ENCODE measurements around the gene OSTN. TPM values are rescaled to one million over a fixed set of nuclear protein-coding genes. Genes with fewer than 3 reads are reported as not detected.
A peak's percentile ranks its signal among the peaks of the same experiment; 100 is the strongest.

The OSTN gene
- polyA plus RNA-seq, 3 donors, result not detected

GRCh38 chr3:191235331-191236314, 36.6 kb downstream of the OSTN start:
- Histone ChIP-seq H3K27ac (ENCODE audit: low read depth in 1 of 2, low read length in 2 of 2) (no peak overlapping the region), H3K9ac (ENCODE audit: insufficient read depth, low read length, poor library complexity, severe bottlenecking) (no peak overlapping the region), H2AFZ (ENCODE audit: insufficient read depth, low read depth, low read length, poor library complexity, severe bottlenecking) (no peak overlapping the region), H3K27me3 (ENCODE audit: control insufficient read depth in 2 of 2, insufficient read depth in 2 of 2, low read length in 2 of 2) (no peaks in the 10 kb centered on the region), H3K4me3 (replicated peaks in 1 of 3; ENCODE audit: low read depth in 2 of 3, low read length in 3 of 3) (no peak overlapping the region), H3K4me1 (ENCODE audit: control insufficient read depth in 1 of 2, insufficient read depth in 2 of 2, low read length in 2 of 2) (peaks cover 10 to 11% of the 10 kb centered on the region in 2 donors), H3K9me3 (replicated peaks in 1 of 2; ENCODE audit: control insufficient read depth in 1 of 2, insufficient read depth in 1 of 2, low read length in 2 of 2) (no peaks in the 10 kb centered on the region), H3K79me2 (ENCODE audit: insufficient read depth, low read length) (no peaks in the 10 kb centered on the region), H3K36me3 (replicated peaks in 1 of 2; ENCODE audit: control insufficient read depth in 1 of 2, insufficient read depth in 2 of 2, low read length in 2 of 2) (no peaks in the 10 kb centered on the region), H3K4me2 (replicated peaks; ENCODE audit: extremely low read depth, low read length, poor library complexity, severe bottlenecking) (no peak overlapping the region), H4K20me1 (ENCODE audit: insufficient read depth, low read length) (no peaks in the 10 kb centered on the region)
- Mint-ChIP-seq H3K9me3 (peaks cover 0 to 2% (median 0%) of the 10 kb centered on the region in 7 donors), H3K4me1 (peaks cover 10% of the 10 kb centered on the region), H3K27me3 (ENCODE audit: low read depth in 3 of 3) (peaks cover 3 to 9% (median 7%) of the 10 kb centered on the region in 3 donors), H3K36me3 (no peaks in the 10 kb centered on the region), H3K27ac (peak overlapping the region in 1 of 7 donors; percentile 15), H3K4me3 (no peak overlapping the region)
- no peak for DNase-seq
- intact Hi-C loops (cut with micrococcal nuclease), result no loop called here
- WGBS (ENCODE audit: insufficient coverage), result 85% methylated on average over 2 of the region's 4 CpGs
- TF ChIP-seq CTCF (IDR thresholded peaks at IDR 0.05), result no peak

- peaks cover 10 to 11% of the 10 kb centered on the region in 2 donors for H3K4me1 ChIP-seq (ENCODE audit: control insufficient read depth in 1 of 2, insufficient read depth in 2 of 2, low read length in 2 of 2)
- no peak overlapping the region for H3K4me3 ChIP-seq (replicated peaks in 1 of 3; ENCODE audit: low read depth in 2 of 3, low read length in 3 of 3)
- peaks cover 0 to 2% (median 0%) of the 10 kb centered on the region in 7 donors for H3K9me3 Mint-ChIP-seq
- H3K27ac Mint-ChIP-seq, result no peak overlapping the region
- 71% methylated on average over 1 of the region's 3 CpGs for WGBS (ENCODE audit: insufficient coverage)
- H3K36me3 ChIP-seq (replicated peaks in 1 of 2; ENCODE audit: control insufficient read depth in 1 of 2, insufficient read depth in 2 of 2, low read length in 2 of 2), result no peaks in the 10 kb centered on the region
- no peak overlapping the region for H3K9ac ChIP-seq (ENCODE audit: insufficient read depth, low read length, poor library complexity, severe bottlenecking)
- no peaks in the 10 kb centered on the region for H3K27me3 ChIP-seq (ENCODE audit: control insufficient read depth in 2 of 2, insufficient read depth in 2 of 2, low read length in 2 of 2)
- no peak overlapping the region for H2AFZ ChIP-seq (ENCODE audit: insufficient read depth, low read depth, low read length, poor library complexity, severe bottlenecking)
- H3K27me3 Mint-ChIP-seq (ENCODE audit: low read depth in 3 of 3), result peaks cover 3 to 9% (median 7%) of the 10 kb centered on the region in 3 donors
- H3K27ac ChIP-seq (ENCODE audit: low read depth in 1 of 2, low read length in 2 of 2), result no peak overlapping the region
- no peaks in the 10 kb centered on the region for H3K9me3 ChIP-seq (replicated peaks in 1 of 2; ENCODE audit: control insufficient read depth in 1 of 2, insufficient read depth in 1 of 2, low read length in 2 of 2)
- intact Hi-C loops (cut with micrococcal nuclease), result no loop called here
- H4K20me1 ChIP-seq (ENCODE audit: insufficient read depth, low read length), result no peaks in the 10 kb centered on the region
- H3K4me2 ChIP-seq (replicated peaks; ENCODE audit: extremely low read depth, low read length, poor library complexity, severe bottlenecking), result no peak overlapping the region
- no peaks in the 10 kb centered on the region for H3K79me2 ChIP-seq (ENCODE audit: insufficient read depth, low read length)
- DNase-seq, result no peak
- H3K4me1 Mint-ChIP-seq, result peaks cover 10% of the 10 kb centered on the region
- H3K36me3 Mint-ChIP-seq, result no peaks in the 10 kb centered on the region
- no peak overlapping the region for H3K4me3 Mint-ChIP-seq
- TF ChIP-seq CTCF (IDR thresholded peaks at IDR 0.05), result no peak
Measured at GRCh38 chr3:191236646-191237045, 37.6 kb downstream of the OSTN start.

Measured in CD14-positive monocyte (primary cell).